Vagina (tissue), 2 donors: ENCODE measurements around the gene NHLRC1. TPM values are rescaled to one million over a fixed set of nuclear protein-coding genes. Genes with fewer than 3 reads are reported as not detected.

Source experiments
- DNase-seq, 2 donors: peaks; one replicate each; pipeline ENCODE4 v3.0.0-alpha.2; 2017; ENCODE audit errors: extremely low spot score in 2 of 2
- H3K27ac ChIP-seq: fragments of 200-600 bp; sonication (generic); one replicate; pipeline ENCODE4 v1.5.1; 2019
- H3K27me3 ChIP-seq: fragments of 200-600 bp; sonication (generic); one replicate; pipeline ENCODE4 v1.5.1; 2019
- H3K36me3 ChIP-seq, 2 donors: fragments of 200-600 bp; sonication (generic); one replicate each; pipeline ENCODE4 v1.5.1; 2017 to 2019
- H3K4me1 ChIP-seq: fragments of 200-600 bp; sonication (generic); one replicate; pipeline ENCODE4 v1.5.1; 2019
- H3K4me3 ChIP-seq, 2 donors: fragments of 200-600 bp; sonication (generic); 1 replicate in 1 of 2; 2 replicates in 1 of 2; pipeline ENCODE4 v1.5.1; 2016 to 2019
- H3K9me3 ChIP-seq: fragments of 200-600 bp; sonication (generic); one replicate; pipeline ENCODE4 v1.5.1; 2019
- CTCF ChIP-seq, 3 experiments: fragments of 450-650 bp in 2 of 3; fragments of 200-600 bp in 1 of 3; sonication (generic) in 1 of 3; IDR thresholded peaks; one replicate each; pipeline ENCODE4 v1.5.1; 2017 to 2019; ENCODE audit warnings: antibody characterized with exemption in 3 of 3, mild to moderate bottlenecking in 2 of 3, moderate library complexity in 2 of 3
- POLR2A ChIP-seq, 2 donors: fragments of 450-650 bp; IDR thresholded peaks; one replicate each; pipeline ENCODE4 v1.6.1; 2017; ENCODE audit warnings: antibody characterized with exemption in 2 of 2, mild to moderate bottlenecking in 2 of 2, moderate library complexity in 2 of 2
- POLR2AphosphoS5 ChIP-seq, 2 donors: sonication (generic); formaldehyde crosslinking; IDR thresholded peaks; one replicate each; pipeline ENCODE4 v1.9.0; 2017; ENCODE audit warnings: antibody characterized with exemption in 2 of 2, mild to moderate bottlenecking in 2 of 2, low read depth in 1 of 2; ENCODE audit not compliant: insufficient read depth in 1 of 2
- intact Hi-C: fragments of 100-400 bp; cut with DNase I; formaldehyde crosslinking; loops from one replicate; pipeline ENCODE4 v1.15.1; 2023
- total RNA-seq: library from RNA; depleted of rRNA; stranded (reverse); fragments of >200 nt; gene quantifications from one replicate; pipeline ENCODE4 v1.2.3, GENCODE V29; 2016

Gene NHLRC1
- total RNA-seq, 1 donor from 2014 or later: 0.74 TPM

DNA sequence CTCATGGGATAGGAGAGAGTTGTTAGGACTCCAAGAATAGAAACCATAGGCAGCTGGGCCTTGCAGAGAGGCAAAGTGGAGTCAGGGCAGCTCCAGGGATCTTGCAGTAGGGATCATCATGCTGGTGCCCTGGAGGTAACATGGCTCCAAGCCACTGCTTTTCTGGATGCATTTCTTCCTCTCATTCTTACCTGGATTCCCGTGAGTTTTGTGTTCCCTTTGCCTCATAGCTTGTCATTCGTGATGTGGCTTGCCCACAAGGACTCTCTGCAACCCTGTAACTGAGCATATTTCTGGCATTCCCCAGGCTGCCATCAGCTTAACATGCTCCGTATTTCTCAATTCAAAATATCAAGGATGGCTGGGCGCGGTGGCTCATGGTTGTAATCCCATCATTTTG lies 5.3 kb downstream of the NHLRC1 start:
- TF ChIP-seq POLR2A (IDR thresholded peaks at IDR 0.05) (no peak), POLR2AphosphoS5 (IDR thresholded peaks at IDR 0.05; ENCODE audit: insufficient read depth in 1 of 2, low read depth in 1 of 2) (no peak), CTCF (IDR thresholded peaks at IDR 0.05) (no peak)
- H3K27ac ChIP-seq: no peak overlapping the region
- no peaks in the 10 kb centered on the region for H3K36me3 ChIP-seq
- intact Hi-C loops: no loop called here
- H3K4me3 ChIP-seq: no peak overlapping the region
- H3K9me3 ChIP-seq: no peaks in the 10 kb centered on the region
- DNase-seq: no peak
- H3K4me1 ChIP-seq: peaks cover 5% of the 10 kb centered on the region
- H3K27me3 ChIP-seq: no peaks in the 10 kb centered on the region

DNA sequence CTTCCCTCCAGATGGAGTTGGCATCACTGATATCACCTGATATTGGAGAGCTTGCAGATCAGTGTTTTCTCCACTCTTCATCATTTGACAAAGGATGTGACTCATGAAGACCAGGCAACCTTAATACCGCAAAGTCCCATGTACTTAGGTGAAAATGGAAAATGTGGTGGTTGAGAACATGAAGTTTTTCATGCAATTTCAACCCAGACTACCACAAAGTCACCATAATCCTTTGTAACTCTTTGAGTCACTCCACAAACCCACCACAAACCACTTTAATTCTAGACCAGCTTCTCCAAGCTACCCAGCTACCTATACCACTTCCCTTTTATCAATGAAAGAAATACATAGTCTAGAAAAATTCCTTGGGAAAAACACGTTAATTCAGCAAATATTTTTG lies 7.1 kb downstream of the NHLRC1 start:
- no peaks in the 10 kb centered on the region for H3K27me3 ChIP-seq
- intact Hi-C loops: no loop called here
- DNase-seq: no peak

GRCh38 chr6:18110162-18110561 lies 12.3 kb downstream of the NHLRC1 start:
- Histone ChIP-seq H3K27ac (no peak overlapping the region), H3K4me3 (no peak overlapping the region), H3K4me1 (no peaks in the 10 kb centered on the region), H3K36me3 (no peaks in the 10 kb centered on the region), H3K9me3 (no peaks in the 10 kb centered on the region), H3K27me3 (no peaks in the 10 kb centered on the region)
- intact Hi-C loops: no loop called here
- no peak for DNase-seq
- no peak for TF ChIP-seq POLR2AphosphoS5 (IDR thresholded peaks at IDR 0.05; ENCODE audit: insufficient read depth in 1 of 2, low read depth in 1 of 2)

More for the DNA sequence above, 7.1 kb downstream of the NHLRC1 start:
- H3K36me3 ChIP-seq: no peaks in the 10 kb centered on the region
- H3K27ac ChIP-seq: no peak overlapping the region
- H3K4me1 ChIP-seq: no peaks in the 10 kb centered on the region
- no peak overlapping the region for H3K4me3 ChIP-seq
- no peak for TF ChIP-seq POLR2A (IDR thresholded peaks at IDR 0.05)
- no peak for TF ChIP-seq CTCF (IDR thresholded peaks at IDR 0.05)
- TF ChIP-seq POLR2AphosphoS5 (IDR thresholded peaks at IDR 0.05; ENCODE audit: insufficient read depth in 1 of 2, low read depth in 1 of 2): no peak
- no peaks in the 10 kb centered on the region for H3K9me3 ChIP-seq

- Histone ChIP-seq H3K9me3 (no peaks in the 10 kb centered on the region), H3K4me3 (no peak overlapping the region)
These were observed 15.4 kb downstream of the NHLRC1 start for GRCh38 chr6:18107061-18107460.

DNA sequence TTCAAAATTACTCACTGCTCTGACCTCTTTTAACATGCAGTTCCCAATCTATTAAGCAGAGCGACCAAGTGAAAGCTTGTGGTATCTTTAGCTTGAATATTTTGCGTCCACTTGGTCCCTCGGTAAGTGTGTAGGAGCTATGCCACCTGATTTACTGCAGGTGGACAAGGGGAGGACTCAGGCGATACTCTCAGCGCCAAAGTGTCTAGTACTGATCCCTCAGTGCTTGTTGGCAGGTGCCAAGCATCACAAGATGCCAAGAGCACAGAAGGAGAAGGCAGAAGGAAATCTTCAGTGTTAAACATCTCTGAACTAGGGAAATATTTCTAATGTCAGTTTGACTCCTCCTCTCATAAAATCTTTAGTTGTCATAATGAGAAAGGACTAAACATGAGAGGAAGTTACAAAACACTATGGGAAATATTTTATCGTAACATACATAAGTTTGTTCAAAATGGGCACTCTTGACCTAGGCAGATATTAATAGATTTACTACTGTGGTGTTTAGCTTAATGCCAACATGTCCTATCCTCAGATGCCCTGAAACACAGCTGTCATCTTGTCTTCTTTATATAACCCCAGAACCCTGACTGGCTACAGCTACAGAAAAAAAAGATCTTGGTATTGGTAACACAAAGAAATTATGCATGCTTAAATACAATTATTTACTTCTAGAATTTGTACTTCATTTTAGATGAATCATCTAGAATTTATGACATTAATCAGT lies 19.5 kb downstream of the NHLRC1 start:
- no peak for DNase-seq
- Histone ChIP-seq H3K4me1 (no peaks in the 10 kb centered on the region), H3K36me3 (no peaks in the 10 kb centered on the region), H3K9me3 (no peaks in the 10 kb centered on the region), H3K27me3 (no peaks in the 10 kb centered on the region), H3K27ac (no peak overlapping the region), H3K4me3 (no peak overlapping the region)
- no peak for TF ChIP-seq CTCF (IDR thresholded peaks at IDR 0.05)
- TF ChIP-seq POLR2A (IDR thresholded peaks at IDR 0.05): no peak
- no peak for TF ChIP-seq POLR2AphosphoS5 (IDR thresholded peaks at IDR 0.05; ENCODE audit: insufficient read depth in 1 of 2, low read depth in 1 of 2)
- intact Hi-C loops: no loop called here

More at GRCh38 chr6:18107061-18107460, 15.4 kb downstream of the NHLRC1 start:
- DNase-seq: no peak
- Histone ChIP-seq H3K27me3 (no peaks in the 10 kb centered on the region), H3K36me3 (no peaks in the 10 kb centered on the region), H3K27ac (no peak overlapping the region), H3K4me1 (no peaks in the 10 kb centered on the region)
- TF ChIP-seq POLR2A (IDR thresholded peaks at IDR 0.05) (no peak), POLR2AphosphoS5 (IDR thresholded peaks at IDR 0.05; ENCODE audit: insufficient read depth in 1 of 2, low read depth in 1 of 2) (no peak), CTCF (IDR thresholded peaks at IDR 0.05) (no peak)
- intact Hi-C loops: no loop called here
